Measurements from ENCODE around the gene XDH. TPM values are rescaled to one million over a fixed set of nuclear protein-coding genes. Genes with fewer than 3 reads are reported as not detected.

Gene XDH
- polyA plus RNA-seq, 1 of the 3 experiments (the other 2 are of a cell fraction): 0.33 TPM

- TF ChIP-seq, protein P1, sequence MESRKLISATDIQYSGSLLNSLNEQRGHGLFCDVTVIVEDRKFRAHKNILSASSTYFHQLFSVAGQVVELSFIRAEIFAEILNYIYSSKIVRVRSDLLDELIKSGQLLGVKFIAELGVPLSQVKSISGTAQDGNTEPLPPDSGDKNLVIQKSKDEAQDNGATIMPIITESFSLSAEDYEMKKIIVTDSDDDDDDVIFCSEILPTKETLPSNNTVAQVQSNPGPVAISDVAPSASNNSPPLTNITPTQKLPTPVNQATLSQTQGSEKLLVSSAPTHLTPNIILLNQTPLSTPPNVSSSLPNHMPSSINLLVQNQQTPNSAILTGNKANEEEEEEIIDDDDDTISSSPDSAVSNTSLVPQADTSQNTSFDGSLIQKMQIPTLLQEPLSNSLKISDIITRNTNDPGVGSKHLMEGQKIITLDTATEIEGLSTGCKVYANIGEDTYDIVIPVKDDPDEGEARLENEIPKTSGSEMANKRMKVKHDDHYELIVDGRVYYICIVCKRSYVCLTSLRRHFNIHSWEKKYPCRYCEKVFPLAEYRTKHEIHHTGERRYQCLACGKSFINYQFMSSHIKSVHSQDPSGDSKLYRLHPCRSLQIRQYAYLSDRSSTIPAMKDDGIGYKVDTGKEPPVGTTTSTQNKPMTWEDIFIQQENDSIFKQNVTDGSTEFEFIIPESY (IDR thresholded peaks at IDR 0.05; ENCODE audit: borderline replicate concordance, low read depth): 0 out of 2 replicates have a peak, but pooled peaks have one; percentile 37
- TF ChIP-seq ELF1 (IDR thresholded peaks at IDR 0.05) (no peak), RFX5 (IDR thresholded peaks at IDR 0.05; ENCODE audit: low read length) (no peak), SMC3 (IDR thresholded peaks at IDR 0.05; ENCODE audit: low read depth, low read length) (no peak), FOXJ3 (CRISPR knock-in tag; IDR thresholded peaks at IDR 0.05) (no peak), GABPA (IDR thresholded peaks at IDR 0.05; ENCODE audit: low read depth) (0 out of 2 replicates have a peak, but pooled peaks have one; percentile 22), JUND (IDR thresholded peaks at IDR 0.05) (peak; percentile 49; the same call in 1 of the 2 replicates), MXI1 (IDR thresholded peaks at IDR 0.05; ENCODE audit: low read depth, low read length) (no peak), RXRA (IDR thresholded peaks at IDR 0.05; ENCODE audit: borderline replicate concordance, low read depth) (peak; percentile 76; the same call in 1 of the 2 replicates), CTCF (IDR thresholded peaks at IDR 0.05) (no peak), MEF2A (IDR thresholded peaks at IDR 0.05; ENCODE audit: borderline replicate concordance, low read depth) (peak; percentile 75)
- TF ChIP-seq, protein P2, sequence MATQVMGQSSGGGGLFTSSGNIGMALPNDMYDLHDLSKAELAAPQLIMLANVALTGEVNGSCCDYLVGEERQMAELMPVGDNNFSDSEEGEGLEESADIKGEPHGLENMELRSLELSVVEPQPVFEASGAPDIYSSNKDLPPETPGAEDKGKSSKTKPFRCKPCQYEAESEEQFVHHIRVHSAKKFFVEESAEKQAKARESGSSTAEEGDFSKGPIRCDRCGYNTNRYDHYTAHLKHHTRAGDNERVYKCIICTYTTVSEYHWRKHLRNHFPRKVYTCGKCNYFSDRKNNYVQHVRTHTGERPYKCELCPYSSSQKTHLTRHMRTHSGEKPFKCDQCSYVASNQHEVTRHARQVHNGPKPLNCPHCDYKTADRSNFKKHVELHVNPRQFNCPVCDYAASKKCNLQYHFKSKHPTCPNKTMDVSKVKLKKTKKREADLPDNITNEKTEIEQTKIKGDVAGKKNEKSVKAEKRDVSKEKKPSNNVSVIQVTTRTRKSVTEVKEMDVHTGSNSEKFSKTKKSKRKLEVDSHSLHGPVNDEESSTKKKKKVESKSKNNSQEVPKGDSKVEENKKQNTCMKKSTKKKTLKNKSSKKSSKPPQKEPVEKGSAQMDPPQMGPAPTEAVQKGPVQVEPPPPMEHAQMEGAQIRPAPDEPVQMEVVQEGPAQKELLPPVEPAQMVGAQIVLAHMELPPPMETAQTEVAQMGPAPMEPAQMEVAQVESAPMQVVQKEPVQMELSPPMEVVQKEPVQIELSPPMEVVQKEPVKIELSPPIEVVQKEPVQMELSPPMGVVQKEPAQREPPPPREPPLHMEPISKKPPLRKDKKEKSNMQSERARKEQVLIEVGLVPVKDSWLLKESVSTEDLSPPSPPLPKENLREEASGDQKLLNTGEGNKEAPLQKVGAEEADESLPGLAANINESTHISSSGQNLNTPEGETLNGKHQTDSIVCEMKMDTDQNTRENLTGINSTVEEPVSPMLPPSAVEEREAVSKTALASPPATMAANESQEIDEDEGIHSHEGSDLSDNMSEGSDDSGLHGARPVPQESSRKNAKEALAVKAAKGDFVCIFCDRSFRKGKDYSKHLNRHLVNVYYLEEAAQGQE (IDR thresholded peaks at IDR 0.05; ENCODE audit: low read depth, low read length): no peak
Observed at GRCh38 chr2:31287654-31288053, 126.9 kb downstream of the XDH start (continued).

DNA sequence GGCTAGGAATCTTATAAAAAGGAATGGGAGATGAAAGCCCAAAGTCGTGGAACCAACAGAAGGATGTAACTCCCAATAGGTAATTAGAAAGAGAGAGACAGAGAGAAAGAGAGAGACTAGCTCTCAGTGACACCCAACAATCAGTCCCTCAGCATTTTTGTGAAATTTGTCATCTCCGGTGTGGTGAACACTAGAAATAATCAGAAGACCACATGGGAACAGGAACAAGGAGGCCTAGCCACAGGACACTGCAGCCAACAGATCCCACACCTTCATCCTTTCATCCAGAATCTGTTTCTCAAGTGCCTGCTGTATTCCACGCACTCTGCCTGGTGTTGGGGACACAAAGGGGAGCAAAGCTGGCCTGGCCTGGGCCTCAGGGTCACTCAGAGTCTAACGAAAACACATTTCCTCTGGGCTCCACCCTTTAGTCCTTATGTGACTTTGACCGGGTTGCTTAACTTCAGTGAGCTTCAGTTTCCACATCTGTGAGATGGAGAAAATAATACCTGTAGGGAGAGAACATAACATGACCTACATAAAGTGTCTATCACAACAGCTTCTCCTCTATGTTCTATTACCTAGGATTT lies 127.5 kb downstream of the XDH start:
- DNase-seq: no peak
- 70% methylated on average over 5 of the region's 5 CpGs for WGBS (ENCODE audit: low lambda C conversion rate)
- no peak overlapping the region for H3K4me3 ChIP-seq (ENCODE audit: low read depth in 2 of 2, low read length in 1 of 2)
- H3K27ac ChIP-seq (ENCODE audit: low read depth in 2 of 2, low read length in 1 of 2): peak overlapping the region; percentile 23 to 56; a peak in 3 of 4 replicates
- CTCF ChIA-PET: interaction anchor here (0.7 to 1.3 kb wide), 3 partner anchors 13 to 575 kb away, joined by 3 read pairs; no protein-coding TSS in a partner anchor
- H3K4me1 ChIP-seq (ENCODE audit: control insufficient read depth in 1 of 2, insufficient read depth in 2 of 2, low read depth in 1 of 2, low read length in 1 of 2): peaks cover 2 to 26% of the 10 kb centered on the region in 2 experiments; a peak in 3 of 4 replicates
- H3K4me2 ChIP-seq: peak overlapping the region; percentile 50
- TF ChIP-seq YY1 (IDR thresholded peaks at IDR 0.05; ENCODE audit: low read depth) (no peak), ELF1 (IDR thresholded peaks at IDR 0.05) (no peak), FOSL2 (IDR thresholded peaks at IDR 0.05; ENCODE audit: borderline replicate concordance, low read depth) (no peak)
- no peaks in the 10 kb centered on the region for H3K9me3 ChIP-seq
- no peaks in the 10 kb centered on the region for H4K20me1 ChIP-seq (ENCODE audit: insufficient read depth)
- H3F3A ChIP-seq (replicated peaks; ENCODE audit: insufficient read depth): peaks cover 4% of the 10 kb centered on the region
- no peaks in the 10 kb centered on the region for H3K79me2 ChIP-seq (ENCODE audit: insufficient read depth)
- no peaks in the 10 kb centered on the region for H3K9me2 ChIP-seq
- no peaks in the 10 kb centered on the region for H3K36me3 ChIP-seq (replicated peaks in 1 of 2; ENCODE audit: control insufficient read depth in 1 of 2, insufficient read depth in 2 of 2, low read length in 1 of 2)
- POLR2A ChIA-PET: no interaction called here
- H3K27me3 ChIP-seq (ENCODE audit: insufficient read depth): no peaks in the 10 kb centered on the region
- H2AFZ ChIP-seq (ENCODE audit: low read depth): peak overlapping the region; percentile 10; the same call in 1 of the 2 replicates
- no peak overlapping the region for H3K9ac ChIP-seq

Data from SK-N-SH (cell line).